ENCODE data around the gene GCAT. TPM values are rescaled to one million over a fixed set of nuclear protein-coding genes. Genes with fewer than 3 reads are reported as not detected.

GCAT gene
- total and polyA plus RNA-seq, 2 experiments from 2014 or later = 20.2 to 40.0 TPM

DNA sequence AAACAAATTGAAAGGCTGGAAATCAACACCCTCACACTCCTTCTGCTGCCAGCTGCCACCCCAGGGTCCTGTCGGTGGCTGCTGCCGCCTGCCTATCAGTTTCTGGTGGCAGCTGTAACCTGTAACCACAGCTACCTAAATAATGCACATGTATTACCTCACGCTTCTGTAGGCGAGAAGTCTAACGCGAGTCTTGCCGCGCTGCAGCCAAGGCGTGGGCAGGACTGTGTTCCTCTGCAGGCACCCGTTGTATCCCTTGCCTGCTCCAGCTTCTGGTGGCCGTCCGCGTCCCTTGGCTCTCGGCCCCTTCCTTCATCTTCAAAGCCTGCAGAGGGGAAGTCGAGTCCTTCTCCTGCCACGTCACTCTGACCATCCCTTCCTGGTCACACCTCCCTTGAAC is 44.1 kb upstream of the GCAT start:
- Histone ChIP-seq H2AFZ (no peak overlapping the region), H3K4me2 (no peak overlapping the region), H3K36me3 (replicated peaks; ENCODE audit: insufficient read depth, low read depth) (no peaks in the 10 kb centered on the region), H3K9me3 (ENCODE audit: low read depth) (no peaks in the 10 kb centered on the region), H3K9me2 (replicated peaks; ENCODE audit: insufficient read depth) (no peaks in the 10 kb centered on the region), H3K27ac (no peak overlapping the region), H4K20me1 (ENCODE audit: insufficient read depth, poor library complexity, severe bottlenecking) (no peaks in the 10 kb centered on the region), H3K4me1 (ENCODE audit: insufficient read depth) (no peaks in the 10 kb centered on the region), H3K27me3 (no peaks in the 10 kb centered on the region), H3K4me3 (no peak overlapping the region), H3K79me2 (peaks cover 2% of the 10 kb centered on the region)
- DNase-seq (ENCODE audit: low spot score) = no peak
- 96% methylated on average over 16 of the region's 16 CpGs for whole genome bisulfite sequencing (ENCODE audit: low lambda C conversion rate, missing lambda C conversion rate)
- TF ChIP-seq, protein P1, sequence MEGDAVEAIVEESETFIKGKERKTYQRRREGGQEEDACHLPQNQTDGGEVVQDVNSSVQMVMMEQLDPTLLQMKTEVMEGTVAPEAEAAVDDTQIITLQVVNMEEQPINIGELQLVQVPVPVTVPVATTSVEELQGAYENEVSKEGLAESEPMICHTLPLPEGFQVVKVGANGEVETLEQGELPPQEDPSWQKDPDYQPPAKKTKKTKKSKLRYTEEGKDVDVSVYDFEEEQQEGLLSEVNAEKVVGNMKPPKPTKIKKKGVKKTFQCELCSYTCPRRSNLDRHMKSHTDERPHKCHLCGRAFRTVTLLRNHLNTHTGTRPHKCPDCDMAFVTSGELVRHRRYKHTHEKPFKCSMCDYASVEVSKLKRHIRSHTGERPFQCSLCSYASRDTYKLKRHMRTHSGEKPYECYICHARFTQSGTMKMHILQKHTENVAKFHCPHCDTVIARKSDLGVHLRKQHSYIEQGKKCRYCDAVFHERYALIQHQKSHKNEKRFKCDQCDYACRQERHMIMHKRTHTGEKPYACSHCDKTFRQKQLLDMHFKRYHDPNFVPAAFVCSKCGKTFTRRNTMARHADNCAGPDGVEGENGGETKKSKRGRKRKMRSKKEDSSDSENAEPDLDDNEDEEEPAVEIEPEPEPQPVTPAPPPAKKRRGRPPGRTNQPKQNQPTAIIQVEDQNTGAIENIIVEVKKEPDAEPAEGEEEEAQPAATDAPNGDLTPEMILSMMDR (IDR thresholded peaks at IDR 0.05; ENCODE audit: poor library complexity) = no peak
- TF ChIP-seq EZH2phosphoT487 (IDR thresholded peaks at IDR 0.05; ENCODE audit: low read depth, severe bottlenecking, unreplicated experiment) (no peak), EZH2 (IDR thresholded peaks at IDR 0.05; ENCODE audit: borderline replicate concordance) (no peak)

DNA sequence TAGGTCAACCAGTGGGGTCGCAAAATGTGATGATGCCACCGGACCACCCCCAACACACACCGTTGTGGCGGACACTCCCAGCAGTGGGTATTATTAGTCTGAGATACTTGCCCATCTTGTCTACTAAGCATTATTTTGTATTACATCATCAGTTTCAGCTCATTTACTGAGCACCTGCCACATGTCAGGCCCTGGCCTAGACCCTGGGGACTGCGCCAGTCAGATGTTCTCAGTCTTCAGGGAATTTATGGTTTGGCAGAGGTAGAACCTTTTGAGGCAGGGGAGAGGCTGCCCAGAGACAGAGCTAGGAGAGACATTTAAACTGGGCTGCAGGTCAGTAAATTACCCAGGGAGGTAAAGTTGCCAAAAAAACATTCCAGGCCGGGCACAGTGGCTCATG is 43.1 kb upstream of the GCAT start:
- no peak overlapping the region for H3K4me3 ChIP-seq

GRCh38 chr22:37765498-37765897 is 42.2 kb upstream of the GCAT start:
- H3K4me1 ChIP-seq (ENCODE audit: insufficient read depth) = no peaks in the 10 kb centered on the region
- H3K4me2 ChIP-seq = no peak overlapping the region
- WGBS (ENCODE audit: low lambda C conversion rate, missing lambda C conversion rate) = 93% methylated on average over 13 of the region's 13 CpGs
- H3K27ac ChIP-seq = no peak overlapping the region
- TF ChIP-seq, protein P1 (IDR thresholded peaks at IDR 0.05; ENCODE audit: poor library complexity) = no peak
- no peak for TF ChIP-seq EZH2phosphoT487 (IDR thresholded peaks at IDR 0.05; ENCODE audit: low read depth, severe bottlenecking, unreplicated experiment)
- no peak for TF ChIP-seq EZH2 (IDR thresholded peaks at IDR 0.05; ENCODE audit: borderline replicate concordance)
- no peak overlapping the region for H3K4me3 ChIP-seq
- no peaks in the 10 kb centered on the region for H3K36me3 ChIP-seq (replicated peaks; ENCODE audit: insufficient read depth, low read depth)
- no peaks in the 10 kb centered on the region for H3K9me2 ChIP-seq (replicated peaks; ENCODE audit: insufficient read depth)
- H3K79me2 ChIP-seq = no peaks in the 10 kb centered on the region
- no peaks in the 10 kb centered on the region for H3K27me3 ChIP-seq
- H3K9me3 ChIP-seq (ENCODE audit: low read depth) = no peaks in the 10 kb centered on the region
- no peaks in the 10 kb centered on the region for H4K20me1 ChIP-seq (ENCODE audit: insufficient read depth, poor library complexity, severe bottlenecking)
- no peak for DNase-seq (ENCODE audit: low spot score)
- H2AFZ ChIP-seq = no peak overlapping the region

More for the DNA sequence above, 43.1 kb upstream of the GCAT start:
- H2AFZ ChIP-seq = no peak overlapping the region
- no peaks in the 10 kb centered on the region for H3K27me3 ChIP-seq
- TF ChIP-seq EZH2 (IDR thresholded peaks at IDR 0.05; ENCODE audit: borderline replicate concordance) (no peak), EZH2phosphoT487 (IDR thresholded peaks at IDR 0.05; ENCODE audit: low read depth, severe bottlenecking, unreplicated experiment) (no peak)
- TF ChIP-seq, protein P1 (IDR thresholded peaks at IDR 0.05; ENCODE audit: poor library complexity) = no peak
- no peaks in the 10 kb centered on the region for H4K20me1 ChIP-seq (ENCODE audit: insufficient read depth, poor library complexity, severe bottlenecking)
- no peak overlapping the region for H3K4me2 ChIP-seq
- no peaks in the 10 kb centered on the region for H3K4me1 ChIP-seq (ENCODE audit: insufficient read depth)
- no peaks in the 10 kb centered on the region for H3K9me2 ChIP-seq (replicated peaks; ENCODE audit: insufficient read depth)
- H3K79me2 ChIP-seq = peaks cover under 1% of the 10 kb centered on the region
- no peak for DNase-seq (ENCODE audit: low spot score)
- 95% methylated on average over 6 of the region's 6 CpGs for WGBS (ENCODE audit: low lambda C conversion rate, missing lambda C conversion rate)
- no peak overlapping the region for H3K27ac ChIP-seq
- H3K9me3 ChIP-seq (ENCODE audit: low read depth) = no peaks in the 10 kb centered on the region
- H3K36me3 ChIP-seq (replicated peaks; ENCODE audit: insufficient read depth, low read depth) = no peaks in the 10 kb centered on the region
